HG03575 (cell line): ENCODE measurements around the gene GTF2E1.

Source experiments
- ATAC-seq: cut with Tn5 transposase; IDR thresholded peaks from one replicate; pipeline ENCODE4 v1.9.1; 2021; ENCODE audit not compliant: unreplicated experiment, insufficient number of reproducible peaks, low FRiP score; ENCODE audit errors: extremely low read depth

Gene GTF2E1

DNA sequence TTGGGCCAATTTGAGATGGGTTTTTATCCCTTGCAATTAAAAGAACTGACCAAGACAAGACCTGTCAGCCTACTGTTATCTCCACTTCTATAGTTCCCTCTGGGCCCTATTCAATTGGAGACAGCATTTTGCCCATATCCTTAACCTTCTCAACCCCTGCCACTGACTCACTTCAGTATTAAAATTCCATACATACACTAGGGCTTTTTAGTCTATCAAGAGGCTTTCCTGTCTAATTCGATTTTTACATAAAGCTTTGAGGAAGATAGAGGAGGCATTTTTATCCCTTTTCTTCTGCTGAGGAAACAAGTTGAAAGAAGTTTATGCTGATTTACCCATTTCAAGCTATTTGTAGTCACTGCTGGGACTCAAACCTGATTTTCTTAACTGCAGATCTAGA is 51.1 kb downstream of the GTF2E1 start:
- ATAC-seq: no peak

DNA sequence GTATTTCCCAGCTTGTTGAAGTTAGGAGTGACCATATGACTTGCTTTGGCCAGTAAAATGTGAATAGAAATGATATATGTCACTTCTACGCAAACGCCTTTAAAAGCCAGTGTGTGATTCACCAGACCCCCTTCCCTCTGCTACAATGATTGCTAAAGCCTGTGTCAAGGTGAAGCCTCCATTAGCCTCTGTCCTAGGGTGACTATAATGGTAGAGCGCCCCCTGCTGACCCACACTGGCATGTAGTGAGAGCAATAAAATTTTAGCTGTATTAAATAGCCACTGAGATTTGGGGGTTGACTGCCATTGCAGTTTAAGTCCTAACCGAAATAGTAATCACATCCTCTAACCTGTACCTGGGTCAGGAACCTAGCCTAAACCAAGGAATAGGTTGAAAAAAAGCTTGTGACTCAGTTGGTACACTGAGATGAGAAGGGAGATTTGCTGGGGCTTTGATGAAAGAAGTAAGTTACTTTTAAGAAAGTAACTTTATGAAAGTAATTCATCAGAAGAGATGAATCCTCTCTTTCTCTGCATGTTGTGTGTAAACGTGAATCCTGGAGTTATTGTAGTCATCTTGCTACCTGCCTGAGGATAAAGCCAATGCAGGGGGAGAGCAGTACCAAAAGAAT is 52.6 kb downstream of the GTF2E1 start:
- ATAC-seq: peak; percentile 96

DNA sequence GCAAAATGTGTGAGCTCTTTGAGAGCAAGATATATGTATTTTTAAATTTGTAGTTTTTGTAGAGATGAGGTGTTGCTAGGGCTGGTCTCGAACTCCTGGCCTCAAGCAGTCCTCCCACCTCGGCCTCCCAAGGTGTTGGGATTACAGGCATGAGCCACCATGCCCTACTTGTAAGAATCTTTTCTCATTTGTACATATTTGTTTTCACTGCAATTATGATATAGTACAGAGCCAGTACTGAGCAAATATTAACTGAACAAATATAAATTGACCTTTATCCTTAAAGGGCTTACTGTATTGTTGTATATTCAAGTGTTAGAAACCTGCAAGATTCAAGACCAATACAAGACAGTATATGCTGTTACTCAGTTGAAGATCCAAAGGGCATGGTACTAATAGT is 53.4 kb downstream of the GTF2E1 start:
- ATAC-seq: no peak

DNA sequence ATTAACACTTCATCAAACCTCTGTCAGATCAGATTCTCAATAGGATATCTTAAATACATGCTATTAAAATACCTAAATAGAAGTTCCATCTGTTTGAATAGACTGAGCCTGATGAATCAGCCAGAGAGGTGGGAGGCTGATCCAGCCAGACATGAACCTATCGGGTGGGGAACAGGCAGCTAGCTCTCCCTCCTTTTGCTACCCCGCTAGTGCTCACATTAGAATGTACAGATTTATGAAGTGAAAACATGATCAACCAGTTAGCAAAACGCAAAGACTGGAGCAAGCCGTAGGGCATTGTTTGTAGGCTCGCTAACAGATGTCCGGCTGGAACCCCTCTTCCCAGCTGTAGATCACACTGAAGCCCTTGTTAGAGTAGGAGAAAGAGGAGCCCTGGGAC is 54.4 kb downstream of the GTF2E1 start:
- no peak for ATAC-seq

DNA sequence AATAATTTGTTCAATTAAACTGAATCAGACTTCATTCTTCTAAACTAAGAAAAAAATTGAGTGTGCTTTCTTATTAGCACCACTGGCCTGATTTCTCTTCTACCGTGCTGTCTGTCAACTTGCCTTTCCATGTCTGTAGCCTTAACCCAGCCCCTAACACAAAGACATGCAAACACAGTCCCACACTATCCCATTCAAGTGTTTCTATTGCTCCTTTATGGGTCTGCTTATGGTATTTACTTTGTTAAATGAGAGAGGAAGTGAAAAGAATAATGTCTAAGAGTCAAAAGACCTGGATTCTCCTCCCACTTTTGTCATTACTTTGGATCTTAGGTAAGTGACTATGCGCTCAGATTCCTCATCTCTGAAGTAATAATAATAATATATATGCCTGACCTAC is 55.3 kb downstream of the GTF2E1 start:
- ATAC-seq: no peak

DNA sequence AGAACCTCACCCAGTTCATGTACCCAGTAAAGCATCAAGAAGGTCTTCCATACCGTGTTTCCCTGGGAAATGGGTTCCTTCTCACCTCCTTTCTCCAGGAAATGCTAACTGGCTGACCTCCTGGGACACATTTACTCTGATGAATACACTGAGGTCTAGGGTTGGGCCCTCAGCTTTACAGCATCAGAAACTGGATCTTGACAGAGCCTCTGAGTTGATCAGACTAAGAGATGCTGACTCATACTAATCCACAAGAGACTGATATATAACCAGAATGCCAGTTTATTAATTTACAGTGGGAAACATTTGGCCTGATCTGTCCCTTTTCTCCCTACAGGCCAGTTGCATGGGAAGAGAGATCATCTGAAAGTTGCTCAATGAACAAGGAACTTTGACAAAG is 55.8 kb downstream of the GTF2E1 start:
- ATAC-seq: no peak

DNA sequence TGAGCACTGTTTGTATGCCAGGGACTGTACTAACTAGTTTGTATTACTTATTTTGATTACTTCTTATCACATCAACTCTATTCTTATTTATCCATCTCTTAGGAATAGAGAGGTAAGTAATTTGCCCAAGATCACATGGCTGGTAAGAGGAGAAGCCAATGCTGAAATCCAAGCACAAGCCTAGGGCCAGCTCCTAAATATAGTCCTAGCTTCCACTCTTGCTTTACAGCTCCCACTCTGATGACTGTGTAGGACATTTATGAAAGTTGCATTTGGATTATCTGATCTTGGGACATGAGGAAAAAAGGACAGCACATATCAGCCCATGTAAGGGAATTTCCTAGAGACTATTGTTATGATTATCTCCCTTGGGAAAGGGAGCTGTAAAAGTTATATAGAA is 58.1 kb downstream of the GTF2E1 start:
- ATAC-seq: no peak

DNA sequence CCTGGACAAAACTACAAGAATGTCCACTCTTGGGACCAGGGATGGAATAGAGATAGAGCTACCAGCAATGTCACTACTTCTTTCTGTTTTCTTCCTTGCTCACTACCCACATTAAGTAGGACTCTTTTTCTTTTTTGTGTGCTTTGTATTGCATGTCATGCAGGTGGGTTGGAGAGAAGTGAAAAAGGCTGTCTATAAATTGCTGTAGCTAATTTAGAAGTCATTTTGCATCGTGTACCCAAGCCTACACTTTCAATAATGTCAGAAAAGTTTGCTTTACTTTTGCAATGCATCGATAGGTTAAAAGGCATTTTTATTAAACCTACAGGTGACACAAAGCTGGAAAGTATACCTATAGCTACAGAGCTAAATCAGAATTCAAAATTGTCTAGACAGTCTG is 58.9 kb downstream of the GTF2E1 start:
- ATAC-seq: no peak

DNA sequence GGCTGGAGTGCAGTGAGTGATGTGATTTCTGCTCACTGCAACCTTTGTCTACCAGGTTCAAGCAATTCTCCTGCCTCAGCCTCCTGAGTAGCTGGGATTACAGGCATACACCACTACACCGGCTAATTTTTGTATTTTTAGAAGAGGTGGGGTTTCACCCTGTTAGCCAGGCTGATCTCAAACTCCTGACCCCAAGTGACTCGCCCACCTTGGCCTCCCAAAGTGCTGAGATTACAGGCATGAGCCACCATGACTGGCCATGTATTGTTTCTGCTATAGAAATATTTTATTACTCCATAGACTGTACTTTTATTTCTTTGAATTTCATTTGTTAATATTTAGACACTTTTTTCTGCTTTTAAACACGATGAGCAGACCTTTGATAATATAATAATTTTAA is 60.4 kb downstream of the GTF2E1 start:
- no peak for ATAC-seq

DNA sequence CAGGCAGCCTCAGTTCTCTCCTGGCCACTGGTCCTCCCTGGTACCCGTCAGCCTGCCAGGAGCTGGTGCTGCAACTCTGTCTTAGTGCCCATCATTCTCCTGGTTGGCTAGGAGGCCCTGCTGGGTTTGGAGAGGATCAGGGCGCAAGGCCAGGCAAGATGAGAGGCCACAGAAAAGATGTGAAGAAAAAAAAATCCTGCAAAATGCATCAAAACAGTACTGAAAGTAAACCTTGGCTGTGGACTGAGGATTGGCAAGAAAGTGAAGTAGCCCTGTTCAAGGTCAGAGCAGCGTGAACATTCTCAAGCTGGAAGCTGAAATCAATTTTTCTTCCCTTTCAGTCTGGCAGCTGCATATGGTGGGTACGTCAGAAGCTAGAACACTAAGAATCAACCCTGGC is 74.2 kb downstream of the GTF2E1 start:
- ATAC-seq: no peak

DNA sequence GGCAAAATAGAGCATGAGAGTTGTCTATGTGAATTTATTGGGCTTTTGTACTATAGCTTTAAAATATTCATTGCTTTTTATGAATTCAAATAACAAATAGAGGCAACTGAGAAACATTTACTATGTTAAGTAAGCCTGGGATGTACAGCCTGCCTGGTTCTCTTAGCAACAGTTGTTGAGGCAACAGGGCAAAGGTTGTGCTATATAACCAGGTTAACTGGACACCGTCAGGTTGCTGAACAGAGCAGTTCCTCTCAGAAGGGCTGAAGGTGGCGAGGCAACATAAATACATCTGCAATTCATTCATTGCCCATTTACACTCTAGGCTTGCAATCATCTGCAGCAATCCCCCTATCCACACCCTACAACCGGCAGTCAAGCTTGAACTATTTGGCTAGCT is 78.2 kb downstream of the GTF2E1 start:
- ATAC-seq: no peak

DNA sequence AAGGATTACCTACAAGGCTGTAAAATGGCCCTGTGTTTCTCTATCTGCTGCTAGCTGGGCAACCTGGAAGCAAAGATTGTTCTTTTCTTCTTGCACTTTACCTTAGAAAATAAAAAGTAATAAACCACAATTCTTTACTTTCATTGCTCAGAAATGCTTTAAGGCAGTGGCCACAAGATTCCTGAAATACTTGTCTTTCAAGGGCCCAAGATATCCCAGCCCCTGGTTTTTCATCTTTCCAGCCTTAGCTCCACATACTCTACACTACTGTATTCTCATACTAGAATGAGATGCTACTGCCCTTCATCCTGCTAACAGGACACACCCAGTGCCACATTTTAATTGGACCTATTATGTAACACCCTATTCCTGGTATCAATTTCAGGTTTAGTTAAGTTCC is 78.9 kb downstream of the GTF2E1 start:
- ATAC-seq: no peak

DNA sequence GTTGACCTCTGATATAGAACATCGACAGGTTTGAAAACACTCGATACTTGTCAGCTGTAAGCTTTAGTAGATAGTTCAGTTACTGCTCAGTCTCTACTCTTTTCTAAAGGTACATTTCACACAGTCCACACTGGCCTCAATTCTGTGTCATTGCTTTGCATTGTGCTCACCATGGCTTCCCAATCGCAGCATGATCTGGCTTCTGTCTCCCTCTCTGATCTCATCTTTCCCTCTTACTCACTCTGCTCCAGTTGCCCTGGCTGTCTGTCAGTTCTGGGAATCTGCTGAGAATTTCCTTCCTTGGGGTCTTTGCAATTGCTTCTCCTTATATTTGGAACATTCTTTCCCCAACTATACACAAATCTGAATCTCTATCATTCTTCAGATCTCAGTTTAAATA is 80.6 kb downstream of the GTF2E1 start:
- no peak for ATAC-seq

DNA sequence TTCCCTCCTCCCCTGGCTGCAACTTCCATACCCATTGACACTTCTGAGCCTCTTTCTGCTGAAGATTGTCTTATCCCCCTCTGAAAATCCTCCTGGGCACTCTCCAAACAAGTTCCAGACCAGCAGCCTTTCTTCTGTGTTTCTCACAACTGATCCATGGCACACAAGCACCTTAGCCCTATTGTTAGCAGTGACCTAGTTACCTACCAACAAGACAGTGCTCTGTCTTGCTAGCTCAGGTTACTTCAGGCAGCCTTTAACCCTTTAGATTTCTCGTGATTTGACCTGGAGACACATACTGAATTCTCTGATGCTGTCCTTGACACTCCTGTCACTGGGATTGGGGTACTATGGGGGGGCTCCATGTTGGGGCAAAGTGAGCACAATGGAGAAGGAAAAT is 82.1 kb downstream of the GTF2E1 start:
- ATAC-seq: no peak

DNA sequence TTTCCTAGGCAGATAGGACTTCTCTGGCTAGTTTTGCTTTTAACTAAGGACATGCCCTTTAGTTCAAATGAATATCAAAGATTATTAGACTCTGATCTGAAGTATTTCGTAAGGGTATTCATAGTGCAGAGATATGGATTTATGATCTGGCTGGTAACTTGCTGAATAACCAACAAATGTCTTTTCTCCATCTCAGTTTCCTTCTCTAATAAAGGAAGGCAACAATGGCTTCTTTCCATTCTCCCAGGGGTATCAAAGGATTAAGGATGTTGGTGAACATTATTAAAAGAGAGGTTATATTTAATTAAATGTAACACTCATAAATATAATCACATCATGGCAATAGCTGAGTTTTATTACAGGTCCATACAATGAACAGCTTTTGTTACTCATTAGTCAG is 86.3 kb downstream of the GTF2E1 start:
- ATAC-seq: no peak

DNA sequence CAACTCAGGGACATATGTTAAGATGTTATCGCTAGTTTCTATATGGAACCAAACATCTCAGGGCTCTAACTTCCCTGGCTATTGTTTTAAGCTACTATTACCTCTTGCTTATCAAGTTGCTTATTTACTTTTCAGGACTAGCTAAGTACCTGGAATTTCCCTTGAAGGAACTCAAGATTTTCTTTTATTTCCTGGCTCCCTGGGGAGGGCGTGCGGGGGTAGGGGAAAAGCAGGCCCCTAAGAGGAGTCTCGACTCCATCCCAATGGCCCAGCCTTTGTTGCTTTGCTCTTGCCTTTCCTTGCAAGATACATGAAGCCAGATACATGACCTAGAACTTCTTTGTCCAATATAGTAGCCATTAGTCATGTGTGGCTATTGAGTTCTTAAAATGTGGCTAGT is 88.5 kb downstream of the GTF2E1 start:
- ATAC-seq: no peak
